ENCODE results near the gene KRT25.

DNA sequence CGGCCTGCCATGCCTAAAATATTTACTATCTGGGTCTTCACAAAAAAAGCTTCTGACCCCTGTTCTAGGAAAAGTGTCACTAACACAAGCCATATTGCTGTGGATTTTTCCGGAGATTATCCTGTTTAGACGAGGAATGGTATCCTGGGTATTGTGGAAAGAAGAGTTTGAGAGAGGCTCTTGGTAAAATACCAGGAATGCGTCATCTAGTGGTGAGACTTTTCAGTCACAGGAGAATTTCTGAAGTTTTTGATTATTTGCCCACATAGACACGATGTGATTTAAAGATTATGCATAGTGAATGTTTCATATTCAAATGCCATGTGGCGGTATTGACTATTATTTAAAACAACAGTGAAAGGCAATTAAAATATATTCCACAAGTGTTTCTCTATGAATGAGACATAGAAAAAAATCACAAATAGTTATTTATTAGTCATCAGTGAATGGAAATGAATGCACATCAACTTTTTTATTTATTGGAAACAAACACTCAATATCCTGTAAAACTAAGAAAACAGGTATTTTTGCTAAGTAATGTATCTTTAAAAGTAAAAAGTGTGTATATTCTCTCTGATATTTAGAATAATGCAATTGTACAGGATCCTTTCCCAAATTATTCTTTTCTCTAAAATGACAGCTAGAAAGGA lies 36.8 kb upstream of the KRT25 start:
- no peak for TF ChIP-seq POLR2A (IDR thresholded peaks at IDR 0.05)
- TF ChIP-seq, protein P1, sequence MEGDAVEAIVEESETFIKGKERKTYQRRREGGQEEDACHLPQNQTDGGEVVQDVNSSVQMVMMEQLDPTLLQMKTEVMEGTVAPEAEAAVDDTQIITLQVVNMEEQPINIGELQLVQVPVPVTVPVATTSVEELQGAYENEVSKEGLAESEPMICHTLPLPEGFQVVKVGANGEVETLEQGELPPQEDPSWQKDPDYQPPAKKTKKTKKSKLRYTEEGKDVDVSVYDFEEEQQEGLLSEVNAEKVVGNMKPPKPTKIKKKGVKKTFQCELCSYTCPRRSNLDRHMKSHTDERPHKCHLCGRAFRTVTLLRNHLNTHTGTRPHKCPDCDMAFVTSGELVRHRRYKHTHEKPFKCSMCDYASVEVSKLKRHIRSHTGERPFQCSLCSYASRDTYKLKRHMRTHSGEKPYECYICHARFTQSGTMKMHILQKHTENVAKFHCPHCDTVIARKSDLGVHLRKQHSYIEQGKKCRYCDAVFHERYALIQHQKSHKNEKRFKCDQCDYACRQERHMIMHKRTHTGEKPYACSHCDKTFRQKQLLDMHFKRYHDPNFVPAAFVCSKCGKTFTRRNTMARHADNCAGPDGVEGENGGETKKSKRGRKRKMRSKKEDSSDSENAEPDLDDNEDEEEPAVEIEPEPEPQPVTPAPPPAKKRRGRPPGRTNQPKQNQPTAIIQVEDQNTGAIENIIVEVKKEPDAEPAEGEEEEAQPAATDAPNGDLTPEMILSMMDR (IDR thresholded peaks at IDR 0.05), result peak; percentile 48 to 78 (median 68)

Measured in esophagus squamous epithelium (tissue), 4 donors.